Measurements from ENCODE around the gene GFM1.

GFM1 gene

DNA sequence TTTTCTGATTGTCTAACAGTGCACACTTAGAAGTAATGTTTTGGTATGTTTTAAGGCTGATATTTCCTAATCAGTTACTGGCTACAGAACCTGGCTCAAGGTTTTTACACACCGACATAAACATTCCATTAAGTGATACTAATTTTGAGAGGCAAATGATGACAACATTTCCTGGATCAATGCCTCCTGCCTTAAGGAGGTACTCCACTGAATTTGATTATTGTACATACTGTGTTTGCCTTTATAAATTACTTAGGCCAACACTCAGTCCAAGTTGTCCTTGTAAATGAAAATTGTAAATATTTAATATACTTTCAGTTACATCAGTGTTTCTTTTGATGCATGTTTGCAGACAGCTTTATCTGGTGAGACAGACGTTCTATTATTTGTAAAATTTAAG is 52.3 kb downstream of the GFM1 start:
- TF ChIP-seq CTCF (IDR thresholded peaks at IDR 0.05; ENCODE audit: low read depth, low read length): no peak
- peak; percentile 56 to 62 for DNase-seq (ENCODE audit: low read depth in 2 of 2)
- no peak overlapping the region for H3K4me3 ChIP-seq (replicated peaks in 1 of 2; ENCODE audit: low read depth in 2 of 2, low read length in 2 of 2)

GRCh38 chr3:158700559-158700958 is 56.2 kb downstream of the GFM1 start:
- H3K4me3 ChIP-seq (replicated peaks in 1 of 2; ENCODE audit: low read depth in 2 of 2, low read length in 2 of 2): no peak overlapping the region
- DNase-seq (ENCODE audit: low read depth in 2 of 2): peak in 1 of 2 donors; percentile 89
- no peak for TF ChIP-seq CTCF (IDR thresholded peaks at IDR 0.05; ENCODE audit: low read depth, low read length)

DNA sequence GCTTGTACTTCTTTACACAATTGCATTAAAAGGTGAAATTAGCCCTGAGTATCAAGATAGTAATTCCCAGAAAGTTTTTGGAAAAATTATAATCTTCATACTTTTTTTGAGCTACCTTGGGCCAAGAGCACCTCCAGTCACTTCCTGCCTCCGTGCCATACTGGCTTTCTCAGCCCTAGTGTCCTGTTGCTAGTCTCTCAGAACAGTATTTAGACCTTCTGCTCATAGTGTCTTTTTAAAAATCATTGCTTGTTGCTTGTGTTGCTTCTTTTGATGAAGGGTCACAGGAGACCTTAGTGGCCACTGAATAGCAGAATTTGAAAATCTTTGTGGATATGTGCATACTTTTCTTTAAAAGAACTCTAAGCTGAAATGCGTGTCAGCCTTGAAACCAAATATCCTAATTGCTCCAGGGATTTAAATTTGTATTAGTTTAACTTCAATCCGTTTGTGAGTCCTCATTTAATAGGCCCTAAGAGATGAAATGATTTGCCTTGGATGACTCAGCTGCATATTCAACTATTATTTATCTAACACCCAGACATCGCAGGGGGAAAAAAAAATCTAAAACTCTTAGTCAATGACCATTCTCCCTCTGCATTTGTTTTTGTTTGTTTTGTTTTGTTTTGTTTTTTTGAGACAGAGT is 57.2 kb downstream of the GFM1 start:
- H3K4me3 ChIP-seq (replicated peaks in 1 of 2; ENCODE audit: low read depth in 2 of 2, low read length in 2 of 2): no peak overlapping the region
- DNase-seq (ENCODE audit: low read depth in 2 of 2): peak in 1 of 2 donors; percentile 70
- TF ChIP-seq CTCF (IDR thresholded peaks at IDR 0.05; ENCODE audit: low read depth, low read length): no peak

DNA sequence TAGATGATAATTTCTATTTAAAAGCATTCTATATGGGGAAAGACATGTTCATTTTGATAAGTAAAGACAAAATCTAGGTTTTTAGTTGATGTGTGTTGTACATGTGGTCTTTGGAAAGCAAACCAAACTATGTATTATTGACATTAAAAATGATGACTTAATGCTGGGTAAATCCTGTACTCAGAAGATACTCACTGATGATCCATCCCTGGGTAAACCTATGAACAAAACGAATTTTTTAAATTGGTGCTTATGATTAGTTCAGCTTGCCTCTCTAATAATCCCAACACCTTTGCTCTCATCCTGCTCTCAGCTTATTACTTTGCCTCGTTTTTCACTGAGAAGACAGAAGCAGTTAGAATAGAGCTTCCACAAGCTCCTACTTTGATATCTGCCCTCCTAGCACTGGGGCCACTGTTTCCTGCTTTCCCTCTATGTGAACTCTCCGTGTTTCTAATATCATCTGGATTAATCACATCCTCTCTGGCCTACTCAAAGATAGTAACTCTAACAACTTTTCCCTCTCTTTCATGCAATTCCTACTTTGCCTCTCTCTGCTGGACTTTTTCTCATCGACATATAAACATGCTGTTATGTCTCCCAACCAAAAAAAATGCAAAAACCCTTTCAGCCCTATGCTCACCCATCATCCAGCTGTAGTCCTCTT is 58.6 kb downstream of the GFM1 start:
- peak; percentile 79 to 81 for DNase-seq (ENCODE audit: low read depth in 2 of 2)
- H3K4me3 ChIP-seq (replicated peaks in 1 of 2; ENCODE audit: low read depth in 2 of 2, low read length in 2 of 2): no peak overlapping the region

DNA sequence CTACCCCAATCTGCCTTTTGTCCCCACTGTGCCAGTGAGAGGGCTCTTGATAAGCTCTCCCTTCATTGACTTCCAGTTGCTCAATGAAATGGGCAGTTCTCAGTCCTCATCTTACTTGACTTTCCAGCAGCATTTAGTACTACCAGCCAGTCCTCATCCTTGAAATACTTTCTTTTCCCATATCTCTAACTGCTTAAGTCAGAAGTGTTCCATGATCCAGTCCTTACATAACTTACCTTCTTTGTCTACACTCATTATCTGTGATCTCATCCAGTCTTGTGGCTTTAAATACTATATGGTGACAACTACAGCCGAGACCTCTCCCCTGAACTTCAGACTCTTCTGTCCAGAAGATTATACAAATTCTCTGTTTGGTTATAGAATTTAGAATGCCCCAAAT is 59.2 kb downstream of the GFM1 start:
- DNase-seq (ENCODE audit: low read depth in 2 of 2): peak; percentile 31 to 51
- TF ChIP-seq CTCF (IDR thresholded peaks at IDR 0.05; ENCODE audit: low read depth, low read length): no peak
- no peak overlapping the region for H3K4me3 ChIP-seq (replicated peaks in 1 of 2; ENCODE audit: low read depth in 2 of 2, low read length in 2 of 2)

More for the DNA sequence above, 58.6 kb downstream of the GFM1 start:
- TF ChIP-seq CTCF (IDR thresholded peaks at IDR 0.05; ENCODE audit: low read depth, low read length): no peak

GRCh38 chr3:158709666-158710083 is 65.3 kb downstream of the GFM1 start:
- DNase-seq (ENCODE audit: low read depth in 2 of 2): peak; percentile 96 to 97
- no peak overlapping the region for H3K4me3 ChIP-seq (replicated peaks in 1 of 2; ENCODE audit: low read depth in 2 of 2, low read length in 2 of 2)
- no peak for TF ChIP-seq CTCF (IDR thresholded peaks at IDR 0.05; ENCODE audit: low read depth, low read length)
